NK-92 treated with Interleukin-12 subunit alpha and Interleukin-12 subunit beta, amount 100 ng/mL, for 24 hours (cell line): ENCODE measurements around the gene HMX1.

Source experiments
- DNase-seq: peaks from one replicate; lab custom pipeline; 2025; lab: John Stamatoyannopoulos, UW

The HMX1 gene

DNA sequence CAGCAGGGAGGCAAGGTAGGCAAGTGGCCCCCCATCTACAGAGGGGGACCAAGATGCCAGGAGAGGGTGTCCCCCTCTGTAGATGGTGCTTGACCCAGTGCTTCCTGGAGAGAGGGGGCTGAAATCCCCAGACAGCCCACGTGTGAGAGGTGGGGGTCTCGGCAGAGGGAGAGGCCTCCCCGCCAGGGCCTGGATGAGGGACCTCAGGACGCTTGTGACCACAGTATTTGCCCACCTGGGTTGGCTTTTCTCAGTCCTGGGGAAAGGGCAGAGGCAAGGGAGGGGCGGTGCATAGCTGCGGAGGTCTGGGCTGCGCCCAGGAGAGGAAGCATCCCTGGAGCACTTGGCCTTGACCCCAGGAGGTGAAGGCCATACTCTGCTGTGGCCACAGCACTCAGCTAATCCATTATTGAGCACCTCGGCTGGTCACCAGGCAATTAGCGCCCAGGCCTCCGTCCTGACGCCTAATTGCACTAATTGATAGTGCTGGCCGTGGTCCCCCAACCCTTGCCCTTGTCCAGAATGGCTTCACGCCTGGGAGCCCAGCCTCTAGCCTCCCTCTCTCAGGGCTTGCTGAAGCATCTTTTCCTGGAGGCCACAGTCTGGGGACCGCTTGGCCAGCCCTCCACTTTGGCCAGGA lies 30.7 kb downstream of the HMX1 start:
- DNase-seq, result no peak

DNA sequence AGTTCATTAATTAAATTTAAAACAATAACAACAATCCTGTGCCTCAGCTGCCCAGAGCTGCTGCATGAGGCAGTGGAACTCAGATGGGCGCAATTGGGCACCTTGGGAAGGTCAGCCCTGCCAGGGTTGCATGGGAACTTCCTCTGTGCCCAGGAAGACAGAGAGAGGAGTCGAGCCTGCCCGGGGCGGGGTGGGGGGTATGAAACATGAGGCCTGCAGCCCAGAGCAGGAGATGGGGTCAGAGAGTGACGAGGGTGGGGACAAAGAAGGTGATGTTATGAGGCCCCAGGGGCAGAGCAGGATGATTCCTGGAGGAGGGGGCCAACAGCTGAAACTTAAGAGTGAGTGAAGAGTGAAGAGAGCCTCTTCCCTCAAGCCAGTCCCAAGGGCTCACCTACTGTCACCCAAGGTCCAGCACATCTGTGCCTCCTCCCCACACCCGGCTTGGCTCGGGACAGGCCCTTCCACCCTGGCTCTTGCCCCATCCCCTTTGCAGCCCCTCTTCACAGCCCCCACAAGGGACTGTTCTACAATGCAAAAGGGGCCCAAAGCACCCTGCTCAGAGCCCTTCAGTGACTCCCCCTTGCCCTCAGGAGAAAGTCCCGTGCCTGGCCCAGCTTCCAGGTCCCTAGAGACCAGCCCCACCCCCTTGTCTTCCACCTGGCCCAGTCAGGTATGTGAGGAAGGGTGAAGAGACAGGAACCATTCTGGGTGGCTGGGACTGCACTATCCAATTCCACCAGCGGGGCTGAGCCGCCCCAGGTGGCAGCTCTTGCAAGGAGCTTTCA lies 31.4 kb downstream of the HMX1 start:
- DNase-seq, result no peak

DNA sequence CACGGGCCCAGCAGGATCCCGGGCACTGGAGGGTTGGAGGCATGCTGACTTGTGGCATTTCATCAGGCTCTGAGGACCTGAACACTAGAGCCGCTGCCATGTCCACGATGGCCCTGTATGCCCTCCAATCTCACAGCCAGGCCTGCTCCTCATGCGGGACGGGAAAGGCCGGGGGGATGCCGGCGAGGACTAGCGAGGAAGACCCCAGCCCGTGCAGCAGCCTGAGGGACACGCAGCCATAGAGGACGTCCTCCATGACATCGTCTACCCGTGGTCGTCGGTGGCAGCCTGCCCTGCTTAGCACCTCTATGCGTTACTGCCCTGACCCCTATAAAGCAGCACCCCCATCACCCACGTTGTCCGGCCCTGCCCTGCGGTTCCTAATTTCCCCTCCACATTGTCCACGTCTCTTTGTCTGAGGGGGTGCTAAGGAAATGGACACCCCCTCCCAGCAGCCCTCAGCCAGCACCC lies 32.6 kb downstream of the HMX1 start:
- no peak for DNase-seq

DNA sequence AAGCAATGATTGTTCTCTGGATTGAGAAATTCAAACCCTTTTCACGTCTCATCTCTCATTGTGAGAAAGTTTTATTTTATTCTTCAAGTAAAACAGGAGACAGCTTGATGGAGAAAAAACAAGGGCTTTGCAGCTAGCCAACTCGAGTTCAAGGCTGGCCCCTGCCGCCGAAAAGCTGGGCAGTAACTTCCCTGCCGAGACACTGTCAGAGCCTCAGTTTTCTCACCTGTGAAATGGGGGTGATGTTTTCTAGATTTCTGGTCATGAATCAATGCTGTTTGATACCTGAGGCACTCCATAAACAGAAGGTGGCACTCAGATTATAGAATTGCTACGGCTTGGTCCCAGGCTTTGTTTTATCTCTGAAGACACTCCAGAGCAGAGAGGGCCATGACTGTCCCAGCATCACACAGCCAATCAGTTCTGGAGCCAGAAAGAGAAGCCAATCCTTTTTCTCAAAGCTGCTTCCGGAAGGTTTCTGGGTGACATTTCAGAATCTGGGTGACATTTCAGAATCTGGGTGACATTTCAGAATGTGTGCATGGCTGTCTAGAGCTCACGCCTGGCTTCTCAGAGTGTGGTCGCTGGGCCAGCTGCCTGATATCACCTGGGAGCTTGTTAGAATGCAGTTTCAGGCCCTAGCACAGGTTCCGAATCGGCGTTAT lies 33.2 kb downstream of the HMX1 start:
- no peak for DNase-seq

DNA sequence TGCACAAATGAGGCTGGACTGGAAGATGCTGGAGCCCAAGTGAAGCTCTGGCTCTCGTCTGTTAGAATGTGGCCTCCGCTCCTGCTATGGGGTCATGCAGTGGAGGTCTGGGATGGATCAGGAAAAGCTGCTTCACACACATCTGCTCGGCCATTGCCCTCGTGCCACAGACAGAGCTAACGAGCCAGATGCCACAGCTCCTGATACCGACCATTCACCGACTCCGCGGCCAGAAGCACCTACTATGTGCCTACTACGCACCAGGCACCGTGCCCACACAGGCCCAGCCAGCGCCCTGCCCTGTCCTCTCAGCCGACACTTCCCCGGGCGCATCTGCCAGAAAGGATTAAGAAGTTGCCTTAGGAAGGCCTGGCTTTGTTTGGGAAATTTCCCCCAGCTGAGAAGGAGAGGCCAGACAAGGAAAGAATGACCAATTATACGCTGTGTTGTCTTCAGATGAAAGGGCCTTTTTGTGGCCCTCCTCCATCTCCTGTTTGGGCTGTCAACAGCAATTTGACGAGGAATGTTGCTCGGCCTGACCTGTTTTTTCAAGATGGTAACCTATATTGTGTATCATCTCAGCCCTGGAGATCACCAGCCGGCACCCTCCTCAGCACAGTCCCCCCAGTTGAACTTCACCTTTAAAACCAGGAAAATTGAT lies 34.3 kb downstream of the HMX1 start:
- DNase-seq, result no peak

DNA sequence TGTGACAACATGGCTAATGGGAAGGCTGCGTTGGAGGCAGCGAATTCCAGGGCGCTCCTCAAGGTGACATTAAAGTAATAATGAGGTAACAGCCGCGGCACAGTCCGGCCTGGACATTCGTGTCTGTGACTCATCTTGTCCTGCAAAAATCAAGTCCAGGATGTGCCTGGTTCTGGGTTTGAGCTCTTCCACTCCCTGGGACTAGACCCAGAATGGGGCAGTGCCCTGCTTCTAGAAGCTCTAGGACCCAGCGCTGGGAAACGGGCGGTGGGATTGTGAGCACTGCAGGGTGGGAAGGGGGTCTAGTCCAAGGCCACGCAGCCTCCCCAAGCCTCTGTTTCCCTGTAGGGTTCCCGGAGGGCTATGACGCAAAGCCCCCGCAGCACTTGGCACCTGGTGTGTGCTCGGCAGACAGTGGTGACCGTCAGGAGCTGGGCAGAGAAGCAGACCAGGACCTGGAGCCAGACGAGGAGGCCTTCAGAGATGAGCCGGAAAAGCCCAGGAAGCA lies 34.9 kb downstream of the HMX1 start:
- no peak for DNase-seq

DNA sequence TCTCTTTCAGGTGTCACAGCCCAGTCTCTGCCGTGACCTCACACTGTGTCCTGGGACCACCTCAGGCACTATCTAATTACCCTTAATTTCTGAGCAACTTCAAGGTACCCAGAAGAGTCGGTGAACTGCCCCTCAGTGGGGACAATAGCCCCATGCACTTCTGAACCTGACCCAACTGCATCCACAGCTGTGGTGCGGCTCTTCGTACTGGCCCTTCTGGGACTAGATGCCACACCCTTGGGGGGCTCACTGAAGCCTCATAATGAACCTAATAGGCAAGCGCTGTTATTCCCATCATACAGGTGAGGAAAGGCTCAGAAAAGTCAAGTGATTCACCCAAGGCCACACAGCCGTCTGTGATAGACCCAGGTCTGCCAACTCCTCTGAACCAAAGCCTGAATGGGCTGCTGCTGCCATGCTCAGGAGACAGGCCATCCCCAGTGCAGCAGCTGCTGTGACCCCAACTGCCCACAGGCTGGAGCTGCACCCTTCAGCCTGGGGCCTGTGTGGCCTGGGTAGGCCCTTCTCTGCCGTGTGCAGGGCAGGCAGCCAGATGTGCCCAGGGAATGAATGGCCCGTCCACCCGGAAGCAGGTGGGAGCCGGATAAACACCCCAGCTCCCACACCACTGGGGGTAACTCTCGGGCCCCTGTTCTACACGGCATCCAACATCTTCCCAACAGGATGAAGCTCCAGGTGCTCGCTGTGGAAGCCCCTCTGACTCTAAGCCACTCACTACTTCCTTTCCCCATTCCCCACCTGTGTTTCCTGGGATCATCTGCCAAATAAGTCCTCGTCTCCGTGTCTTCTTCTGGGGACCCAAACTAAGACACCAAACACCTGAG lies 35.9 kb downstream of the HMX1 start:
- no peak for DNase-seq

DNA sequence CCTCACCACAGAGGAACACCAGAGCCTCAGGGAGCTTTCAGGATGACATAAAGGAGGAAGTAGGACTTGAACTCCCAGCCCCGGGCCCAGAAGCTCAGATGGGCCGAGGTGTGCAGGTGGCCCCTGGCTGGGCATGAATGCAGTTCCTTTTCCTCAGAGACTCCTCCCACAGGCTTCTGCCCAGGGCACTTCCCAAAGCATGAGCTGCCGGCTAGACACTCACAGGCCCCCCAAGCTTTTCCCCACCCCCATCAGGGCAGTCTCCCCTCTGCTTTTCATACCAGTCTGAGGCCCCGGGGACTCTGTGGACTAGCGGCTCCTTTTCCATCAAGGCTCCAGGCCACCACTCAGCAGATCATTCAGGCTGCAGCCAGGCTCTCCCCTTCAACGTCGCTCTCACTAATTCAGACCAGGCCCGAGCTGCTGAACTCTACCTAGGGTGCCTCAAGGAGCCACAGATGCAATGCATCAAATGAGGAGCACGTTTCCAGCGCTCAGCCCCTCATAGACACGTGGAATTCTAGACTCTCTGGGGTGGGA lies 36.9 kb downstream of the HMX1 start:
- DNase-seq, result no peak

DNA sequence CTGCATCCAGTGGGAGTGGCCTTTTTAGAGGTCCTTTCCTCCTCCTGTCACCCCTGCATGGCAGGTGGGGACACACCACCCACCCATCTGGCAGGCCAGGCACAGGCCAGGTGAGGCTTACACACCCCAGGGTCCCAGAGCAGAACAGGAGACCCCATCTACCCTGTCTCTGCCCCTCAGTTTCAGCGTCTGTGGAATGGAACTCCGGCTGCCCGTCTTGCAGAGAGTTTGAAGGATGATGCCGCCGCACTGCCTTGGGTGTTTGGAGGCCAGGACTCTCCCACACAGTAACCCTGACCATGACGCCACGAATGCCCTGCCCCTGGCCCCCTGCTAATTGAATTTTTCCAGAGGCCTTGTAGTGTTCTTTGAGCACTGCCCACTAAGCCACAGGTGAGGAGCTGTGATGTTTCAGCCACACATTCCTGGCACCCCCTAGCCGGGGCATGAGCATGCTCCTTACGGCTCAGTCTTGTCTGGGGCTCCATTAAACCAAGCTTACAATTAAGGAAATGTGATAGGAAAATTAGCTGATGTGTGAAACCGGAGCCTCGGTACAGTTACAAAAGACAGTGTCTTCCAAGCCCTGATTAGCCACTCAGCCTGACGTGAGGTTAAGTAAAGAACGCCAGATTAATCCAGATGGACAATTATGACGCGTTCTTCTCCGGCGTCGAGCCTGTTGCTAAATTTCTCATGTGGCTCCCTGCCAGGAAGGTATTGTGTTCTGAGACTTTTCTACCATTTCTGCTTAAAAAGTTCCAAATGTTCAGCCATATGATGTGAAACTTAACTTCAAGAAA lies 39.3 kb downstream of the HMX1 start:
- DNase-seq, result no peak

DNA sequence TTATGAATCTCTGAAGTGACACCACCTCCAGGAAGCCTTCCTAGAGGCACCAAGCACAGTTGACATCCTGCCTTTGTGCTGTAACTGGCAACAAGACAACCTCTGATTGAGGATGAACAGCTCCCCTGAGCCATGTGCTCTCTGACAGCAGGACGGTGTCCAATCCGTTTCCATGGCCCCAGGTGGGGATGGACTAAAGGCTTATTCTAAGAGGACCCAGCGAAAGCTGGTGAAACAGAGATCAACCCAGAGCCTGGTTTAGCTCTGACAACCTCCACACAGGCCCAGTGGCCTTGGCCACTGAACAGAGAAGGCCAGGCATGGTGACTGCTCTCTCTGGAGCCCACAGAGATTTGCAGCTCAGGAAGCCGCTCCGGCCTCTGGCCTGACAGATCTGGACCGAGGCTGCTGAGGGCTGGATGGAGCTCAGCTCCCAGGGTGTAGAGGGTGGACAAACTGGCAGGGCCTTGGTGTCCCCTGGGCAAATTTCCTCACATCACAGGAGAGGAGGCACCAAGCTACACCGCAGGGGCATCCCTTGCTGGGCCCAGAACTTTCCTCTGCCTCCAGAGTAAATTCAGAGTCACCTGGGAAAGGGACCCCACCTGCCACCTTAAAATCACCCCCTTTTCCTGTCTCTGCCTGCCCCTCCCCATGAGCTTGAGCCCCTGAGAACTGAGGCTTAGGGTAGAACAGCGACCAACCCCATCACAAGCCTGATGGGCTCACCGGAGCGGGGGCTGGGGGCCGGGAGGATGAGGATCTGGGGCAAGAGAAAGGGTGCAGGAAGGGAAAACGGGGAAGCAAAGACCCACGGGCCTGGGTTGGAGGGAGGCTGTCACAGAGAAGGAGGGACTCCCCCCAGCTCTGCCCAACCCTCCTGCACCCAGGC lies 40.2 kb downstream of the HMX1 start:
- no peak for DNase-seq

DNA sequence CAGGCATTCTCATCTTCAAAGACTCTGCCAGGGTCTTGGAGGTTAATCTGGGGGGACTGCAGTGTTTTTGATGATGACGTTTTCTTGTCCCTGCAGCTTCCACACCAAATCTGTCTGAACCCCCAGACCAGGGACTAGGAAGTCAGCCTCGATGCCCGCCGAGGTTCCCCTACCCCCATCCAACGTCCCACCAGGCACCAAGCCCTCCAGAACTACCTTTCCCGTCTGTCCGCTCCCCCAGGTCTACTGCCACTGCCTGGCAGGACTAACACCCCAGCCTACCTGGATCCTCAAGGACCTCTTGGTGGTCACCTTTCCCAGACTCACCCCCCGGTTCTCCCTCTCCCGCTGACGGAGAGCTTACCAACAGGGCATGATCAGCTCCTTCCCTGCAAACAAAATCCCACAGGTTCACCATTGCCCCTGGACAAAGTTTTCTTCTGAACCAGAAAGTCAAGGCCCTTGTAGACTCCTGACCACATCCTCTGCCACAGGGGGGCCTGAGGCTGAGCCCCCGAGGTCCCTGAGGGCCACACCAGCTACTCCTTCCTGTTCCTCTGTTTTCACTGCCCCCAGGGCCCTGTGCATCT lies 40.9 kb downstream of the HMX1 start:
- no peak for DNase-seq

DNA sequence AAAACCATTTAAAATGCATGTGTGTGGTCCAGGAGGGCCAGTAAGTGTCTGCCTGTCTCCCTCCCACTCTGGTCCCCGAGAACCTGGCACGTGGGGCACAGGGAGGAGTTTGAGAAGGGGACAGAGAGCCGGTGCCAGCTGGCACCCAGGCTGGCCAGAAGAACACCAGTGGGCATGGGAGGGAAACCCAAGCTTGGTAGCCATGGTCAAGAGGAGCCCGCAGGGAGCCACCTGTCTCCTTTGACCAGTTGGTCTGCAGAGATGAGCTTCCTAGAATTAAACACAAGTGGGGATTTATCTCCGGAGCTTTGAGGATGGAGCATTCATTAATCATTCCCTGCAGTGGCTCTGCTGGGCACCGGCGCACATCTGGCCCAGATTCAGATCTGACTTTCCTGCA lies 41.6 kb downstream of the HMX1 start:
- no peak for DNase-seq

DNA sequence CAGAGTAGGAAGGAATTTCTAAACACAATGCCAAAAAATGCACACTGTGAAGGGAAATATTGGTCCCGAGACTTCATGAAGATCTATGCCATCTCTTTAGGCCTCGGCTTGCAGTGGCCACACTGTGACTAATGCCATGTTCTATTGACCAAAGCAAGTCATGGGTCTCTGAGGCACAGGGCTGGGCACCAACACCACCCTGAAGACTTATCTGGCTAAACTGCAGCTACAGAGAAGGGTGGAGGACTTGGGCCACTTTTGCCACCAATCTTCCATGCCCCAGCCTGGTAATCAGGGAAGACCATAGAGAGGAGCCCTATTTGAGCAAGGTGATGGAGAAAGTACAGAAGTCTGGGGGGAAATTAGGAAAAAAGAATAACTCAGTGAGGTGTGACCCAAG lies 42.1 kb downstream of the HMX1 start:
- DNase-seq, result no peak

DNA sequence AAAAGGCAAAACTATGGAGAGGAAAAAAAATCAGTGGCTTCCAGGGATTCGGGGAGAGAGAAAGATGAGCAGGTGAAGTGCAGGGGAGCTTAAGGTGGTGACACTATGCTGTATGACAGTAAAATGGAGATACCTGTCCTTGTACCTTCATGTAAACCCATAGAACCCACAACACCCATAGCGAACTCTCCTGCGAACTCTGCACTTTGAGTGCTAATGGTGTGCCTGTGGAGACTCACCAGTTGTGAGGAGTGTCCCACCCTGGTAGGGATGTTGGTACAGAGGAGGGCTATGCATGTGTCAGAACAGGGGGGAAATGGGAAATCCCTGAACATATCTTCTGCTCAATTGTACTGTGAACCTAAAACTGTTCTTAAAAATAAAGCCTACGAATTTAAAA lies 42.8 kb downstream of the HMX1 start:
- DNase-seq, result no peak

DNA sequence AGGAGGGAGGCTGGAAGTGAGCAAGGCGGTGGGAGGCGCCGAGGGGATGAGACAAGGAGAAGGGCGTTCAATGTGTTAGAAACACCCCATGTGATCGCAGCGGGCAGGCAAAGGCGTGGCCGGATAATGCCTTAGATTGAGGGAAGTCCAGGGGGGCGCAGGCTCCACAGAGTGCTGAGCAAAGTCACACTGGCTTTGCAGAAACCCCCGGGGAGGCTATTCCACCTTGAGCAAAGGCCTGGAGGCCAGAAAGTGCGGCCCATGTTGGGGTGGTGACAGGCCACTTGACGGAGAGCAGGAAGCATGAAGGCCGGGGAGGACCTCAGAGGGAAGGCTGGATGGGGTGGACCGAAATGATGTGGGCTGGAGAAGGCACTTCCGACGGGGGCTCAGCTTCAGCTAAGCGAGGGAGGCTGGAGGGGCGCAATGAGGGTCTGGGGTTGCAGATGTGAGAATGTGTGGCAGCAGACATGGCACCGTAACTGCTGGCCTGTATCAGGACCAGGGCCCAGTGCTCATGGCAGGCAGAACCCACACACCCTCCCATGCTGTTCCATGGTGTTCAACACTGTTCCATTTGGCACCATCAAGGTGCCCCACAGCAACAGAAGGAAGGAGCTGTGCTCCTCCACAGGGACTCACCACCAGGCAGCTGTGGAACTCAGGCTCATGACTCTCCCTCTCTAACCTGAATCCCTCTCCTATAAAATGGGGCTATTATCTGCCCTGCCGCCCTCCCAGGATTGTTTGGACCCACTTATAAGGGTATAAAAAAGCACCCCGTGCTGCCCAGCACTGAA lies 50.3 kb downstream of the HMX1 start:
- no peak for DNase-seq

DNA sequence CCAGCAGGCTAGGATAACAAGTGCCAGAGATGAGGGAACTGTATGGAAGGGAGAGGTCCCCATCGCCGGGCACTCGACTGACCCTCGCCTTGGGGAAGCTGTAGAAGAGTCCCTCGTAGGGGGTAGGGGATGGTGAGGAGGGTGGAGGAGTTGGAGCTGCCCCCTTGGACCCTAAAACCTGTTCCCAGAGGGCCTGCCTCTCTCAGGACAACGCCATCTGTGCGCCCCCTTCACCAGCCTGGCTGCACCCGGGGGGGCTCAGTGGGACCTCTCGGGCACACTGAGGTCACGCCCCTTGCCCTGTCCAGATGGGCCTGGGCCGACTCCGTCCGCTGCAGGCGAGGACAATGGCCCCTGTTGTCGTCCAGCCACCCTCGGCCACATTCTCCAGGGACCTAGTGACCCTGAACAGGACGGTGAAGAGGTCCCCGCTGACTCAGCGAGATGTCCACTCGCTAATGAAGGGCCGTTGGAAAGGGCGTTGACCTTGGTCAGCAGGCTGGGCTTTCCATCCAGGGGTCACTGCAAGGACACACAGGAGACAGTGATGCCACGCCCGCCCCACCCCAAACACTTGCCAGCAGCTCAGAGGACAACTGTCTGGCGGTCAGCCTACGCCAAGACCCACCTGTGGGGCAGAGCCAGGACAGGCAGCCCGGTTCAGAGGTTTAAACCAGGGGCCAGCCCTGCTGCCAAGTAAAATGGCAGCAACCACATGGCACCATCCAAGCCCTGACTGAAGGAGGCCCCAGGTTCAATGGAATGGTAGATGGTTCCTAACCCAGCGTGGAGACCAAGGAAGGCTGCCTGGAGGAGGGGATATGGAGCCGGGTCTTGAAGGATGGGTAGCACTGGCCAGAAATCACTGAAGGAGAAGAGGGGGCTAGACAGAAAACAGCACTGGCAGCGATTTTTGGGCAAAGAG lies 51.2 kb downstream of the HMX1 start:
- DNase-seq, result no peak
